ENCODE results near the gene GPRC5A.

Gene GPRC5A

DNA sequence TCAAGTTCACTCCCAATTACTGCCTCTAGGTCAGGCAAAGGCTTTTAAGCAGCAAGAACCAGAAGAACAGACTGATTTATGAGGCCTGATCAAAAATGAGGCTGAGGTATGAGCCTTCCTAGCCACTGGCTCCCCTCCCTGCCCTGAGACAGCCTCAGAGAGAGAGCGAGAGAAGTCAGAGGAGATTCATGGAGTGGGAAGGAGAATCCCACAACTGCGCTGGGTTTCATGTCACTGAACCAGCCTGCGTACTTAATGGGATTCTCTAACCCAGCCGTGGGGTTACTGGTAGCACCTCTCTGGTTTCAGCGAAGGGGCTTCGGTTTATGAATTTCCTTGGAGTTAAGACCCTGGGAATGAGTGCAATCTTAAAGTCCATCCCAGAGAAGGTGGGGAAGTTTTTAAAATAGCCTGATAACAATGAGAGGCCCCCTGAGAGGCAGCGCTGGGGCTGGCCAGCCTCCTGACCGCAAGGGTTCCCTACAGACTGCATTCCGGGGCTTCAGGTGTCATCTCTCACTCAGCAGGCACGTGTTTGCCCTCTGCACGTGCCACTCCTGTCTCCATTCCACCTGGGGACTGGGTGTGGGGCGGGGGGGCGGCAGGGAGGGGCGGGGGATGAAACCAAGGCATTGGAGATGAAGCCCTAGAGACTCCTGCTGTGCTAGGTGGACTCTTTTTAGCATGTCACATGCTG is 6.1 kb upstream of the GPRC5A start:
- DNase-seq (ENCODE audit: low read depth in 2 of 2) = no peak

DNA sequence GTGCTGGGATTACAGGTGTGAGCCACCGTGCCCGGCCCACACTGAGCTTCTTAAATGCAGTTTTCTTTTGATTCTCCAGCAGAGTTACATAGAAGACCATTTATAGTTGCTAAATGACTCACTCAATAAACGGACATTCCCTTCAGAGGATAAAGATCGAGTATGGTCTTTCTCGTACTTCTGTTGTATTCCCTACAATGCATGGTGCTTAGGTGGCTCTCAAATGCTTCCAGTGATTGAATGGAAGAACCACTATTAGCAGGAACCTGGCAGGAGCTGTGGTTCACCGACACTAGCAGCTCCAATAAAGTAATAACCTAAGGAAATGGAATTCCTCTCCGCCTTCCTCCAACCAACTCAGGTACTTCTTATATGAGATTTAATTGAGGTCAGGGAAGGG is 3.9 kb upstream of the GPRC5A start:
- DNase-seq (ENCODE audit: low read depth in 2 of 2) = no peak

DNA sequence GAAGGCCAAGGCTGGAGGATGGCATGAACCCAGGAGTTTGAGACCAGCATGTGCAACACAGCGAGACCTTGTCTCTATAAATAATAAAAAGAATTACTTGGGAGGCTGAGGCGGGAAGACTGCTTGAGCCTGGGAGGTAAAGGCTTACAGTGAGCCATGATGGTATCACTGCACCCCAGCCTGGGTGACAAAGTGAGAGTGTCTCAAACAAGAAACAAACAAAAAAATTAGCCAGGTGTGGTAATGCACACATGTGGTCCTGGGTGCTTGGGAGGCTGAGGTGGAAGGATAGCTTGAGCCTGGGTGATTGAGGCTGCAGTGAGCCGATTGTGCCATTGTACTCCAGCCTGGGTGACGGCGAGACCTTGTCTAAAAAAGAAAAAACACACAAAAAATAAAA is 1.7 kb upstream of the GPRC5A start:
- DNase-seq (ENCODE audit: low read depth in 2 of 2) = no peak

DNA sequence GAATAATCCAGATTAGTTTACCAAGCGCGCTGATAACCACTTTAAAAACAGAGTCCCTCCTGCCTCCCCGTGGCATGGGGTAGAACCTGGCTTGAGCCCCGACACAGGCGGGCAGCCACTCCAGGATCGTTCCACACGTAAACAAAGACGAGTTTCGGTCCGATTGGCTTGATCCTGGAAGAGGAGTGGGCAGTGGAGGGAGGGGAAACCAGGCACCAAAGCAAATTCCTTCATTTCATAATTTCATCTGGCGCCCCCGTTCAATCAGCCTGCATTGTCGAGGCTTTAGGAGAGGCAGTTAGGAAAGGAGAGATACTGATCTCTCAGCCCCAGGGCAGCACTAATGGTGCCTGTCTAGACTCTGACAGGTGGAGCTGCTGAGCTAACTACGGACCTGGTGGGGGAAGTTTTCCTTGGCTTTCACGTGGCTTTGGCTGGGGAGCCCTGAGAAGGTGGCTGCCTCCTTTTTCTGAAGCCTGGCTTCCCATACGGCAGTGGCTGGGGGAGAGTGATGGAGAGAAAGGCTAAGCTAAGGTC is 751 bp upstream of the GPRC5A start:
- DNase-seq (ENCODE audit: low read depth in 2 of 2) = no peak

DNA sequence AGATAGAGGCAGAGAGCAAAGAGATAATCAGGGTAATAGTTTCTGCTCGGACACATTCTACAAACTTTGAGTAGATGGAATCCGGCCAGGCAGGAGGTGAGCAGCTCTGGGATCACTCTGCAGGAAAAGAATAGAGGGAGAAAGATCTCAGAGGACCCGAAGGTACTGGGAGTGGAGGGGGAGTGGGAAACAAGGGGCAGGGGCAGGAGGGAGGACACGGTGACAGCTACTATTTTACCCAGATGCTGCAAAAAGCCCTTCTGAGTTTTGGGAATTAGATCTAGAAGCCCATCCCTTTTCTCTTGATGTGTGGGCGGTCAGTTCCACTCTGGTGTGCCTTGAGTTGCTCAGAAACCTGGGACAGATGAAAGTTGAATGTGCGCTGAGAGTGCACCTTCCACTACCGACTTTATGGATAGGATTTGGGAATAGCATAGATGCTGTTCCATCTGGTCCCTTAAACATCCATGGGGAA is 556 bp downstream of the GPRC5A start:
- DNase-seq (ENCODE audit: low read depth in 2 of 2) = no peak

DNA sequence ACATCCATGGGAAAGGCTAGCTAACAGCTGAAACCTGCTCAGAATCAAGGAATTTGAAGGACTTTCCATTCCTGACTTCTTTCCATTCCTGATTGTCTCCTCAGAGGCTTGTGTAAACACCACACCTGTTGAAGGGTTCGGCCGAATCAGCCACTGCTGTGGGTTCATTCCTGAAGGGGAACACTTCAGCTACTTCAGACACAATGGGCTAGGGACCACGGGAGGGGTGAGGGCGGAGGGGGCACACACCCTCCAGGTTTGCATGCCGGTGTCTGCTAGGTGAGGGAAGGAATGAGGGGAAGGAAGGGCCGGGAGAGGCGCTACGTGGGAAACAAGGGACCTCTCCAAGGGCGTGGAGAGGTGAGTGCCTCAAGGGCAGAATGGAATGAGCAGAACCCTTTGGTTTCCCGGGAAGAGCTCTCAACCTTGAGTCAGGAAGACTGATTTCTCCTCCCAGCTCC is 1.3 kb downstream of the GPRC5A start:
- no peak for DNase-seq (ENCODE audit: low read depth in 2 of 2)

DNA sequence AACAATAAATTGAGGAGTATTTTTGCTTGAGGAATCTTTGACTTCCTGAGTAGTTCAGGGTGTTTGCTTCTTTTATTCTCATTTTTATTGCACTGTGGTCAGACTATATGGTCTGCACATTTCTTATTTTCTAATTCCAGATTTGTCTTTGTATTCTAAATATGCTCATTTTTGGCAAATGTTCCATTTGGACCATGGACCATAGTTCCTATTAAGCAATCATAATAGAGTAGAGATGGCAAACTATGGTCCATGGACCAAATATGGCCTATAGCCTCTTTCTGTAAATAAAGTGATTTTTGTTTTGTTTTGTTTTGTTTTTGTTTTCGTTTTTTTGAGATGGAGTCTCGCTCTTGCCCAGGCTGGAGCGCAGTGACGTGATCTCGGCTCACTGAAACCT is 2.1 kb downstream of the GPRC5A start:
- DNase-seq (ENCODE audit: low read depth in 2 of 2) = no peak

DNA sequence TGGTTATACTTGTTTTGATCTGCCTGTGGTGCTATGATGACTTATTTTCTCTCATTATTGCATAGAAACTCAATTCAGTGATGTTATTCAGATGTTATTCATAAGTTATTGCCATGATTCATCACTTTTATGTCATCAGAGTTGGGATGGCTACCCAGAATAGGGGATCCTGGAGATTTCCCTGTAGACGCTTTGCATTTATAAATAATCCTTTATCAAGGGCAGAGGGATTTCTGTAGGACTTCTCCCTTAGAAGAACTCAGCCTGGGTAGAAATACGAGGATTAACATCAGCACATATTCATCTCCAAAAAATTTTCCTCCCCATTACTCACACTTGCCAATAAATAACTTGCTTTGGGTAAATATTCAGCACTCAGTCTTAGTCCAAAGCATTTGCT is 4.9 kb downstream of the GPRC5A start:
- no peak for DNase-seq (ENCODE audit: low read depth in 2 of 2)

DNA sequence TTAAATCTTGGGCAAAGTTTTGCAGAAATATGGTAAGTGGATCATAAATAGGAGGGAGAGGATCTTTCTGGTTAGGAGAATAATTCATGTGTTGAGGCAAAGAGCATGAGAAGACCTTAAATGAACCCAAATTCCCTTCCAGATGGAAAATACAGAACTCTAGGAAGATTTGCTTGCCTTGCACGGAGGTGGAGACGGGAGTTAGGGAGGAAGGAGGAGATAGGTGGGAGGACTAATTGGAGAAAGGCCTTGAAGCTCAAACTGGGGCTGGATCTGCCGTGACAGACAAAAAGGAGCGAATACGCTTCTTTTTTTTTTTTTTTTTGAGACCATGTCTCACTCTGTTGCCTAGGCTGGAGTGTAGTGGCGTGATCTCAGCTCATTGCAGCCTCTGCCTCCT is 5.9 kb downstream of the GPRC5A start:
- DNase-seq (ENCODE audit: low read depth in 2 of 2) = no peak

DNA sequence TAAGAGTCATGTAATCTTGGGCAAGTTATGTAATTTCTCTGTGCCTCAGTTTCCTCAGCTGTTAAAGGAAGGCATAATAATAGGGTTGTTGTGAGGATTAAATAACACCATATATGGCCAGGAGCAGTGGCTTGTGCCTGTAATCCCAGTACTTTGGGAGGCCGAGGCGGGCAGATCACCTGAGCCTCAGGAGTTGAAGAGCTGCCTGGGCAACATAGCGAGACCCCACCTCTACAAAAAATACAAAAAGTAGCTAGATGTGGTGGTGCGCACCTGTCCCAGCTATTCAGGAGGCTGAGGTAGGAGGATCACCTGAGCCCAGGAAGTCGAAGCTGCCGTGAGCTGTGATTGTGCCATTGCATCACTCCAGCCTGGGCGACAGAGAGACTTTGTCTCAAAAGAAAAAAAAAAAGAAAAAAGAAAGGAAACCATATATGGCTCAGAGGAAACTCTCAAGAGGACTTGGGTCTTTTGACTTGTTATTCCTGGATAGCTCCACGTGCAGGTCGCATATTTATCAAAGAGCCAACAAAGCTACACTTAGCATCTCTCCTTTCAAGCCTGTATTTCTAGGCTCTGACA is 6.9 kb downstream of the GPRC5A start:
- no peak for DNase-seq (ENCODE audit: low read depth in 2 of 2)

DNA sequence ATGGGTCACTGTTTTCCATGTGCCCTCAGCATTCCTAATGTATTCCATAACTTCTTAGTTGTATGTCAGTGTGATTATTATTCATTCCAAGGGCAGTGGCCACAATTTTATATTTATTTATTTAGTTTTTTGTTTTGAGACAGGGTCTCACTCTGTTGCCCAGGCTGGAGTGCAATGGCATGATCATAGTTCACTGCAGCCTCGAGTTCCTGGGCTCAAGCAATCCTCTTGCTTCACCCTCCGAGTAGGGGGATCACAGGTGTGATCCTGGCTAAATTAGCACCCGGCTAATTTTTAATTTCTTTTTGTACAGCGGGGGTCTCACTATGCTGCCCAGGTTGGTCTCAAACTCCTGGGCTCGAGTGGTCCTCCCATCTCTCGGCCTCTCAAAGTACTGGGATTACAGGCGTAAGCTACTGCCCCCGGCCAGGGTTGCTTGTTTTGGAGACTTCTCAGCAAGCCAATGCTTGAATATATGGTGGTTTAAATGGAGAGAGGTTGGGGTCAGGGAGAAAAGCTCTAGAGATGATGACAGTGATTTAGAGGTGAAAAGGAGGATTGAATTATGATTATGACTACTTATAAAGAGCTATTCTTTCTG is 7.6 kb downstream of the GPRC5A start:
- DNase-seq (ENCODE audit: low read depth in 2 of 2) = no peak

DNA sequence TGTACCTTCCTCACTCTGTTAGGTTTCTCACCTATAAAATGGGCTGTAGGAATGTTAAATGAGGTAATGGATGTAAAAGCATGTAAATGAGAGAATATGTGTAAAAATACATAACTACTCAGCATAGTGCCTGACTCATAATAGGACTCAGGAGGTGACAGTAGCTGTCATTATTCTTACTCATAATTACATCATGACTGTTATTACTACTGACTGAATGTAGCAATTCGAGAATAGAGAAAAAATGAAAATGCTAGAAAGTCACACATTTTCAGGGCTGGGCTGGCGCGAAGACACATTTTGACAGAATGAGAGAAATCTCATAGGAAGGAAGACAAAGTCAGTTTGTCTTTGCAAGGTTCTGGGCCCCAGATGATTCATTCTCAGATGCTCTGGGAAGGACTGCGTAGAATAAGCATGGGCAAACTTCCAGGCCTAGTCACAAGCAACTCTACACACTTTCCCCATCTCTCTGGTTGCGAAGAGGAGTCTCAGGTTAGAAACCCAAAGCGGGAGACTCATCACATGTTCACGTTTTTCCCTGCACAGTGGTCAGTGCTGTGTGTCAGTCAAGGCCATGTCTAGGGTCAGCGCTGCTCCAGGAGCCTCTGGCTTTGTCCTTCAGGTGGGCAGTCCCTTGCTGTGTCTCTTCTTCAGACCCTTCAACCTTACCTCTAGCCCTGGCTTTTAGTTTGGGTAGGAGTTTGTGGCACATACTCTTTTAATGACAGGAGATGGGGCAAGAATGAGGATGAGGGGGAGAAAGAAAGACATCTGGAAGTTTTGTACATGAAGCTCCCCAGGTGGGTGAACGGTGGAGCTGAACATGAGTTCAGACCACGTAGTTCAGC is 8.4 kb downstream of the GPRC5A start:
- DNase-seq (ENCODE audit: low read depth in 2 of 2) = no peak

DNA sequence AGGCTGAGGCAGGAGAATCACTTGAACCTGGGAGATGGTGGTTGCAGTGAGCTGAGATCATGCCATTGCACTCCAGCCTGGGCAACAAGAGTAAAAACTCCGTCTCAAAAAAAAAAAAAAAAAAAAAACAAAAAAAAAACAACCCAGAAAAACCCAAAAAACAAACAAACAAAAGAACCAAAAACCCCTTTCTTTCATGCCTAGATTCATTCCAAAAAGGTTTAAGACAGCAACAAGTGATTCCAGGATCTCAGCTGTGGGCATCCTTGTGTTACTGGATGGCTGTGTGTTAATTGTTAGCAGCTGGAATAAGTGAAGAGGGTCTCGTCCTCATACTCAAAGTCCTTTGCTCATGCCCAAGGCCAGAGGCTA is 9.4 kb downstream of the GPRC5A start:
- DNase-seq (ENCODE audit: low read depth in 2 of 2) = no peak

DNA sequence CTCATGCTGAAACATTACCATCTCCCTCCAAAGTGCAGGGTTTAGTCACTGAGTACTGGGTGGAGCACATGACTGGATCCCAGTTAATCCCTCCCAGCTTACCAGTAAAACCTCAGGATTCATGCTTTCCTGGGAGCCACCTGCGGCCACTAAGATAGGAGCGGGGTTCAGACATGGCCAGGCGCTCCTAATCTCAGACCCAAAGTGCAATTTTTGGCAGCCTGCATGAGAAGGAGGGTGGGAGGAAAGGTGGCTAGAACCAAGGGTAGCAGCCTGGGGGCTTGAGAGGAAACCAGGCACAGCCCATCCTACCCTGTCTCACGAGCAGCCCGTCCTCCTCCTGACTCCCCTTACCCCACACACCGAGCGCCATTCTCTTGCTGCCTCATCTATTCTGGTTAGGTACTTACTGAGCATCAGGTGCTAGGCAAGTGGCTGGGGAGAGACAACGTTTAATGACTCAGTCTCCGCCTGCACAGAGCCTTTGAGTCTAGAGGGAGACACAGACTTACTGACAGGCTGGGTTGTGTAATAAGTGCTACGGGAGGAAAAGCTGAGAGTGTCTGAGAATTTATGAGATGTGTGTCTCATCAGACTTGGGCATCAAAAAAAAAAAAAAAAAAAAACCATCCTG is 9.9 kb downstream of the GPRC5A start:
- DNase-seq (ENCODE audit: low read depth in 2 of 2) = no peak

DNA sequence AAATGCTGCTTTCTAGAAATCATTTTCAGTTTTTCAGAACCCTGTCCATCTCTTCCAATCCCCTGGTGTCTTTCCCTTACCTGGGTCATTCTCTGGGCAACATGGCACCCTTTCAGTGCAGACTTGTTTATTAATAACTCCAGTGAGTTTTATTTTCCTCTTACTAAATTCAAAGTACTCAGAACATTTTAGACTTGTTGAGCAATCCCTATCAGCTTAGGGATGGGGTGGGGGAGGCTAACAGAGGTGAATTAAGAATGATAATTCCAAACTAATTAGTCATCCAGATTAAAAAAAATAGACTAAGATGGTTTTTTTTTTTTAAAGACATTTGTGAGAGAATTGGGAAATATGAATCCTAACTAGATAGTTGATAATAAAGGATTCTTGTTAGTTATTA is 10.7 kb downstream of the GPRC5A start:
- no peak for DNase-seq (ENCODE audit: low read depth in 2 of 2)

DNA sequence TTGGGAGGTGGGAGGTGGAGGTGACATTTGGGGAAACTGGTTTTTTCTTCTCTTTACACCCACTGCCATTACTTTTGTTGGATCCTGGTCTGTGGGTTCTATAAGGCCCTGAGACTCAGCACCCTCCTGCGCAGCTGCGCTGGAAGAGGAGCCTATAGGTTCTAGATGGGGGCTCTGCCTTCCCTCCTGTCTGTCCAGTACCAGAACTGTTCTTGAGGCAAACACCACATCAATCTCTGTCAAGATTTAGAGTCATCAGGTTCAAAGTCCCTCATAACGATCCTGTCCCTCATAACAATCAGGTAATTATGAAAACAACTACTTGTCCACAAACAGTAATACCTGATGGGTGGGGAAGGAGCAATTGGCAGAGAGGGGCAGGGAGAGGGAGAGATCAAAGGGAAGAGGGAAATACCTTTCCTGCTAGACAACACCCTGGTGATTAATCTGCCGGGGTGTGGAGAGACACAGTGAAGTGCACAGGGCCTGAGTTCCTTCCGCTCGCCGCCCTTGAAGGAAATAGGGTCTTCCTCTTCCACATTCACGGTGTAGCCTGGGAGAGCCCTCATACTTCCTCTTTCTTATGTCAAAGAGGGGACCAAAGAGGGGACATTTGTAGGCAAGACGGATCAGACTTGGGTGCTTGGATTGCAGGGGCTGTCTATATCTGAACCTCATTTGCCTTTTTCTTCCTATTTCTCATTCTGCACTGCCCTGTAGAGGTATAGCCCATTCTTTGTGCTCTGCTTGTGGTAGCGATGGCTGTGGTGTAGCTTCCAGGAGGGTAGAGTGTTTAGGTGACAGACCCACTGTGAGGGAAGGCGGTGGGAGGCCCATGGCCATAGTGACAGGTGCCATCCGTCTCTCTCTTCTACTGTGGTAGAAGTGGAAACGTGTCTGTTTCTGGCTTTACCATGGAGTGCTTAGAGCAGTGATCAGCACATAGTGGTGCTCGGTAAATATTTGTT is 12.6 kb downstream of the GPRC5A start:
- DNase-seq (ENCODE audit: low read depth in 2 of 2) = no peak

DNA sequence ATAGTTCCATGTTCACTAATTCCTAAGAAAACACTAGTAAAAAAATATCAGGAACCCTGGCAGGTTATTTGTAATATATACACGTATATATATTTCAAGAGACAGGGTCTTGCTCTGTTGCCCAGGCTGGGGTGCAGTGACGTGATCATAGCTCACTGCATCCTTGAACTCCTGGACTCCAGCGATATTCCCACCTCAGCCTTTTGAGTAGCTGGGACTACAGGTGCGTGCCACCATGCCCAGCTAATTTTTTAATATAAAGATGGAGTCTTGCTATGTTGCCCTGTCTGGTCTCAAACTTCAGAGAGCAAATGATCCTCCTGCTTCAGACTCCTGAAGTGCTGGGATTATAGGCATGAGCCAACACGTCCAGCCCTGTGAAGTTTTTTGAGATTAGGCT is 16.2 kb downstream of the GPRC5A start:
- DNase-seq (ENCODE audit: low read depth in 2 of 2) = no peak

DNA sequence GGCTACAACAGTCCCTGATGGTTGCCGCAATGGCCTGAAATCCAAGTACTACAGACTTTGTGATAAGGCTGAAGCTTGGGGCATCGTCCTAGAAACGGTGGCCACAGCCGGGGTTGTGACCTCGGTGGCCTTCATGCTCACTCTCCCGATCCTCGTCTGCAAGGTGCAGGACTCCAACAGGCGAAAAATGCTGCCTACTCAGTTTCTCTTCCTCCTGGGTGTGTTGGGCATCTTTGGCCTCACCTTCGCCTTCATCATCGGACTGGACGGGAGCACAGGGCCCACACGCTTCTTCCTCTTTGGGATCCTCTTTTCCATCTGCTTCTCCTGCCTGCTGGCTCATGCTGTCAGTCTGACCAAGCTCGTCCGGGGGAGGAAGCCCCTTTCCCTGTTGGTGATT is 16.9 kb downstream of the GPRC5A start:
- DNase-seq (ENCODE audit: low read depth in 2 of 2) = no peak

DNA sequence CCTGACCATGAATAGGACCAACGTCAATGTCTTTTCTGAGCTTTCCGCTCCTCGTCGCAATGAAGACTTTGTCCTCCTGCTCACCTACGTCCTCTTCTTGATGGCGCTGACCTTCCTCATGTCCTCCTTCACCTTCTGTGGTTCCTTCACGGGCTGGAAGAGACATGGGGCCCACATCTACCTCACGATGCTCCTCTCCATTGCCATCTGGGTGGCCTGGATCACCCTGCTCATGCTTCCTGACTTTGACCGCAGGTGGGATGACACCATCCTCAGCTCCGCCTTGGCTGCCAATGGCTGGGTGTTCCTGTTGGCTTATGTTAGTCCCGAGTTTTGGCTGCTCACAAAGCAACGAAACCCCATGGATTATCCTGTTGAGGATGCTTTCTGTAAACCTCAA is 17.3 kb downstream of the GPRC5A start:
- DNase-seq (ENCODE audit: low read depth in 2 of 2) = no peak

DNA sequence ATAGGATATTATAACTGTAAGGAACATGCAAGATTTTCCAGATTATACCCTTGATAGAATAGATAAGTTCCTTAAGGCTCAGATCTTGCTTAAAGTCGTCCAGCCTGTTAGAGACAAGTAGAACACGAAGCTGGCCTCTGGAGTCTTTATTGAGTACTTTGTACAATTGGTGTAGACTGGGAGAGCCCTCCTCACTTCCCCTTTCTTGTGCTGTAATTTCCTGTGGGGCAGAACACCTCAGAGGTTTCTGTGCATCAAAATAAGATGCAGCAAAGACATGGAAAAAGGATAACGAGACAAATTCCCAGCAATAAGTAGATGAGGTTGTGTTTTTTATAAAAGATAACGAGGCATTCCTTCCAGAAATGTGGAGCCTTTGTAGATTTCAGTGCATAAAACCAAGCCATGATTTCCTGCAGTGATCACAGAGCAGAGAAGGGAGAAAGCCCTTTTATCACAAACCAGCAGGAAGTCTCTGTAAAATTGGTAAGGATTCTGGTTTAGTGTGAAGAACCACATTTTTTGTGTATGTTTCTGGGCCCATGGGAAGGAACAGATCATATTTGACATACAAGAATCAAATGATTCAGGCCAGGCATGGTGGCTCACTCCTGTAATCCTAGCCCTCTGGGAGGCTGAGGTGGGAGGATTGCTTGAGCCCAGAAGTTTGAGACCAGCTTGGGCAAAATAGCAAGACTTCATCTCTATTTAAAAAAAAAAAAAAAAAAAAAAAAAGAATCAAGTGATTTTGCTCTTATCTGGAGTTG is 18.0 kb downstream of the GPRC5A start:
- DNase-seq (ENCODE audit: low read depth in 2 of 2) = no peak

All from stimulated activated CD8-positive, alpha-beta memory T cell treated with anti-CD3 and anti-CD28 coated beads, Interleukin-7, amount 100 ng/mL, for 1 hour (primary cell).